ENCODE results near the gene ZNHIT1.

DNA sequence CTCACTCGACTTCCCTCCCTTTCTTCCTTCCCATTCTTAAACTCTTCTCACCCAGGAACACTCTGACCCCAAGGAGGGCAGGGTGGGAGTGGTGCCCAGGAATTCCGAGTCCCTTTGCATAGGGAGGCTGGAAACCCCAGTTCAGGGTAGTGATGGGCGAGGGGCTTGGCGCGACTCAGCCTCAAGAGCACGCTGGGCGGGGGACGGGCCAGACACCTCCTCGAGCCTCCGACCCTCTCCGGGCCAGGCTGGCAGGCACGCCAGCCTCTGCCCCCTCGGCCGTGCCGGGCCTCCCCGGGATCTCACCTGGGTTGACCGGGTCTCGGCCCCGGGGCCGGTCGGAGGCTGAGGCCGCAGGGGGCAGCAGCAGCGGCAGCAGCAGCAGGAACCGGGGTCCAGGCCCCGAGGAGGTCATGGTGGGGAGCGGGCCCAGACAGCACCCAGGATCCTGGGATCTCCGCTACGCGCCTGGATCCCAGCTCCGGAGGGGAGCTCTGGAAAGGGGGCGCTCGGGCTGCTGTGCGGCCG is 1.0 kb upstream of the ZNHIT1 start:
- TF ChIP-seq EZH2phosphoT487 (IDR thresholded peaks at IDR 0.05; ENCODE audit: low read depth): no peak
- TF ChIP-seq, protein P1, sequence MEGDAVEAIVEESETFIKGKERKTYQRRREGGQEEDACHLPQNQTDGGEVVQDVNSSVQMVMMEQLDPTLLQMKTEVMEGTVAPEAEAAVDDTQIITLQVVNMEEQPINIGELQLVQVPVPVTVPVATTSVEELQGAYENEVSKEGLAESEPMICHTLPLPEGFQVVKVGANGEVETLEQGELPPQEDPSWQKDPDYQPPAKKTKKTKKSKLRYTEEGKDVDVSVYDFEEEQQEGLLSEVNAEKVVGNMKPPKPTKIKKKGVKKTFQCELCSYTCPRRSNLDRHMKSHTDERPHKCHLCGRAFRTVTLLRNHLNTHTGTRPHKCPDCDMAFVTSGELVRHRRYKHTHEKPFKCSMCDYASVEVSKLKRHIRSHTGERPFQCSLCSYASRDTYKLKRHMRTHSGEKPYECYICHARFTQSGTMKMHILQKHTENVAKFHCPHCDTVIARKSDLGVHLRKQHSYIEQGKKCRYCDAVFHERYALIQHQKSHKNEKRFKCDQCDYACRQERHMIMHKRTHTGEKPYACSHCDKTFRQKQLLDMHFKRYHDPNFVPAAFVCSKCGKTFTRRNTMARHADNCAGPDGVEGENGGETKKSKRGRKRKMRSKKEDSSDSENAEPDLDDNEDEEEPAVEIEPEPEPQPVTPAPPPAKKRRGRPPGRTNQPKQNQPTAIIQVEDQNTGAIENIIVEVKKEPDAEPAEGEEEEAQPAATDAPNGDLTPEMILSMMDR (IDR thresholded peaks at IDR 0.05; ENCODE audit: low read depth, low read length): peak; percentile 18; the same call in 1 of the 2 replicates

Measured in OCI-LY3 (cell line).